Mammary epithelial cell (primary cell): ENCODE measurements around the gene BRPF3.

Experiments
- EZH2 ChIP-seq: IDR thresholded peaks from 2 replicates; pipeline ENCODE4 v1.6.1; 2012; ENCODE audit warnings: low read length, inconsistent platforms, borderline replicate concordance
- TF ChIP-seq, protein P1 (sequence below), 2 donors: IDR thresholded peaks in 1 of 2; conservative IDR thresholded peaks in 1 of 2; 2 replicates each; pipeline ENCODE4 v1.5.1; 2011 to 2012; ENCODE audit warnings: inconsistent platforms in 2 of 2, low read length in 2 of 2, mild to moderate bottlenecking in 2 of 2, control low read depth in 1 of 2, low read depth in 1 of 2; ENCODE audit not compliant: insufficient read depth in 1 of 2; ENCODE audit errors: extremely low read depth in 1 of 2

- TF ChIP-seq, protein P1, sequence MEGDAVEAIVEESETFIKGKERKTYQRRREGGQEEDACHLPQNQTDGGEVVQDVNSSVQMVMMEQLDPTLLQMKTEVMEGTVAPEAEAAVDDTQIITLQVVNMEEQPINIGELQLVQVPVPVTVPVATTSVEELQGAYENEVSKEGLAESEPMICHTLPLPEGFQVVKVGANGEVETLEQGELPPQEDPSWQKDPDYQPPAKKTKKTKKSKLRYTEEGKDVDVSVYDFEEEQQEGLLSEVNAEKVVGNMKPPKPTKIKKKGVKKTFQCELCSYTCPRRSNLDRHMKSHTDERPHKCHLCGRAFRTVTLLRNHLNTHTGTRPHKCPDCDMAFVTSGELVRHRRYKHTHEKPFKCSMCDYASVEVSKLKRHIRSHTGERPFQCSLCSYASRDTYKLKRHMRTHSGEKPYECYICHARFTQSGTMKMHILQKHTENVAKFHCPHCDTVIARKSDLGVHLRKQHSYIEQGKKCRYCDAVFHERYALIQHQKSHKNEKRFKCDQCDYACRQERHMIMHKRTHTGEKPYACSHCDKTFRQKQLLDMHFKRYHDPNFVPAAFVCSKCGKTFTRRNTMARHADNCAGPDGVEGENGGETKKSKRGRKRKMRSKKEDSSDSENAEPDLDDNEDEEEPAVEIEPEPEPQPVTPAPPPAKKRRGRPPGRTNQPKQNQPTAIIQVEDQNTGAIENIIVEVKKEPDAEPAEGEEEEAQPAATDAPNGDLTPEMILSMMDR (conservative IDR thresholded peaks at IDR 0.05 in 1 of 2, IDR thresholded peaks at IDR 0.05 in 1 of 2; ENCODE audit: extremely low read depth in 1 of 2, insufficient read depth in 1 of 2, low read depth in 1 of 2, low read length in 2 of 2) = no peak
- no peak for TF ChIP-seq EZH2
Observed at GRCh38 chr6:36248980-36249379, 52.4 kb downstream of the BRPF3 start.
